HEK293 (cell line): ENCODE measurements around the gene RORB.

Experiments used
- CTCF ChIP-seq: fragments of 450-650 bp; formaldehyde crosslinking; IDR thresholded peaks from 2 replicates; pipeline ENCODE4 v1.5.1; 2016; ENCODE audit warnings: missing biosample characterization, missing genetic modification characterization
- MYNN ChIP-seq: fragments of 450-650 bp; formaldehyde crosslinking; IDR thresholded peaks from 2 replicates; pipeline ENCODE4 v1.5.1; 2016; ENCODE audit warnings: missing biosample characterization, missing genetic modification characterization, borderline replicate concordance
- OVOL3 ChIP-seq: fragments of 450-650 bp; formaldehyde crosslinking; IDR thresholded peaks from 2 replicates; pipeline ENCODE4 v1.5.1; 2016; ENCODE audit warnings: missing biosample characterization, missing genetic modification characterization
- PRDM6 ChIP-seq: fragments of 450-650 bp; formaldehyde crosslinking; IDR thresholded peaks from 2 replicates; pipeline ENCODE4 v1.5.1; 2017; ENCODE audit warnings: missing biosample characterization, missing genetic modification characterization
- REST ChIP-seq: fragments of 450-650 bp; formaldehyde crosslinking; IDR thresholded peaks from 2 replicates; pipeline ENCODE4 v1.5.1; 2016; ENCODE audit warnings: missing biosample characterization, missing genetic modification characterization
- ZNF26 ChIP-seq: fragments of 450-650 bp; formaldehyde crosslinking; IDR thresholded peaks from 2 replicates; pipeline ENCODE4 v1.5.1; 2016; ENCODE audit warnings: missing biosample characterization, missing genetic modification characterization
- ZNF350 ChIP-seq: fragments of 450-650 bp; formaldehyde crosslinking; IDR thresholded peaks from 2 replicates; pipeline ENCODE4 v1.5.0; 2017; ENCODE audit warnings: missing biosample characterization, mild to moderate bottlenecking, missing genetic modification characterization
- ZNF449 ChIP-seq: fragments of 450-650 bp; formaldehyde crosslinking; IDR thresholded peaks from 2 replicates; pipeline ENCODE4 v1.5.1; 2017; ENCODE audit warnings: missing biosample characterization, mild to moderate bottlenecking, missing genetic modification characterization, moderate library complexity
- ZNF624 ChIP-seq: fragments of 450-650 bp; formaldehyde crosslinking; IDR thresholded peaks from 2 replicates; pipeline ENCODE4 v1.5.1; 2017; ENCODE audit warnings: missing biosample characterization, missing genetic modification characterization
- ZNF747 ChIP-seq: fragments of 450-650 bp; formaldehyde crosslinking; IDR thresholded peaks from 2 replicates; pipeline ENCODE4 v1.5.1; 2016; ENCODE audit warnings: missing biosample characterization, missing genetic modification characterization

- TF ChIP-seq ZNF350 (tag by site-specific recombination), result no peak
- no peak for TF ChIP-seq ZNF624 (tag by site-specific recombination)
- TF ChIP-seq CTCF, result no peak
- no peak for TF ChIP-seq MYNN
- no peak for TF ChIP-seq ZNF747
- no peak for TF ChIP-seq ZNF449 (tag by site-specific recombination)
- no peak for TF ChIP-seq REST (tag by site-specific recombination)
- no peak for TF ChIP-seq PRDM6 (tag by site-specific recombination)
- no peak for TF ChIP-seq ZNF26 (tag by site-specific recombination)
- TF ChIP-seq OVOL3 (tag by site-specific recombination), result no peak
Observed at GRCh38 chr9:74721696-74722660, 224.8 kb downstream of the RORB start.
